Measurements from ENCODE around the gene ACYP2.

ACYP2 gene

DNA sequence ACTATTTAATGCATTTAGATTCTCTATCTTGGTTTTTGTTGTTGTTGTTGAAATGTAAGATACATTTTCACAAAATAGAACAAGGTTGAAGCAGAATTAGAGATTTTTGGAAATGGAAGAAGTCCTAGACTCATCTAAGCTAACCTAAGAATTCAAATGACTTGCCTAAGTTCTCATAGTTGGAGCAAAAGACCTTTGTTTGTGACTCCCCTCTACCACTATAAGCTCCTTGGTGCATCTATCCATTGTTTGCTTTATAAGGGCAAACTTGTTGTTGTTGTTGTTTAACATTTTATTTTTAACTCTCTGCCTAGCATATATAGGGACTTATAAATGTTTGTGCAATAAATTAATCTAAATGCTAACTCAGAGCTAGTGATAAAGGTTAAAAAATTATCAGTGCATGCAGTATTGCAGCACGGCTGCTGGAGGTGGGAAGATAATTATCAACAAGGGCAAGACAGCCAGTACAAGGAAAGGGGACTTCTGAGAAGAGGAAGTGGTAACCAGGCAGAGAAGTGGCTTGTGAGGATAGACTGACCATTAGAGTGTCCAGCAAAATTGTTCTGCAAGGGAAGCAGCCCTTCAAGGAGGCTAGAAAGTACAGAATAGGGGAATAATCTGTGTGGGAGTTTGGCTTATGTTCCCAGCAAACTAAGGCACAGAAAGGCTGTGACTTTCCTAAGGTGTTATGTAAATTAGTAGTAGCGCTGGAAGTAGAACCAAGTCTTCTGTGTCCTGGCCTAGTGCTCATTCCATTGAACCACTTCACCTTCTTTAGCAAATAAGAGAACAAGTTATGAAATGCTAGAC lies 38.1 kb upstream of the ACYP2 start:
- no peak overlapping the region for H3K27ac ChIP-seq
- no peak for TF ChIP-seq ZFX (IDR thresholded peaks at IDR 0.05)
- TF ChIP-seq, protein P1, sequence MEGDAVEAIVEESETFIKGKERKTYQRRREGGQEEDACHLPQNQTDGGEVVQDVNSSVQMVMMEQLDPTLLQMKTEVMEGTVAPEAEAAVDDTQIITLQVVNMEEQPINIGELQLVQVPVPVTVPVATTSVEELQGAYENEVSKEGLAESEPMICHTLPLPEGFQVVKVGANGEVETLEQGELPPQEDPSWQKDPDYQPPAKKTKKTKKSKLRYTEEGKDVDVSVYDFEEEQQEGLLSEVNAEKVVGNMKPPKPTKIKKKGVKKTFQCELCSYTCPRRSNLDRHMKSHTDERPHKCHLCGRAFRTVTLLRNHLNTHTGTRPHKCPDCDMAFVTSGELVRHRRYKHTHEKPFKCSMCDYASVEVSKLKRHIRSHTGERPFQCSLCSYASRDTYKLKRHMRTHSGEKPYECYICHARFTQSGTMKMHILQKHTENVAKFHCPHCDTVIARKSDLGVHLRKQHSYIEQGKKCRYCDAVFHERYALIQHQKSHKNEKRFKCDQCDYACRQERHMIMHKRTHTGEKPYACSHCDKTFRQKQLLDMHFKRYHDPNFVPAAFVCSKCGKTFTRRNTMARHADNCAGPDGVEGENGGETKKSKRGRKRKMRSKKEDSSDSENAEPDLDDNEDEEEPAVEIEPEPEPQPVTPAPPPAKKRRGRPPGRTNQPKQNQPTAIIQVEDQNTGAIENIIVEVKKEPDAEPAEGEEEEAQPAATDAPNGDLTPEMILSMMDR (conservative IDR thresholded peaks at IDR 0.05) = no peak

DNA sequence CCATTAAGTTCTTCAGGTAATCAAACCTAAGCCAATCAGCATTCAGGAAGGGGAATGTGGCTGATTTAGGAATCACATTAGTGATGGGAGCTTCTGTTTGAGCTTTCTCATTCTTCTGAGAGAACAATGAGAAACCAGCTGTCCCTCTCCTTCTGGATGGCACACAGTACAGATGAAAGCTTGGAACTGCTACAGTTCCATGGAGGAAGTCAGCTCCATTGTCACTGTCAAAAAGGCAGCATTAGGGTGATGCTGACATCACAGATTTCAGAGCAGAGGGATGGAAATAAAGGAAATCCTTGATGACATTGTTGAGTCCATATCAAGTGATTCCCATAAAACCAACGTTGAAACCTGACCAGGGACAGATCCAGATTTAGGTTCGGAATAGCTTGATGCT lies 36.1 kb upstream of the ACYP2 start:
- no peak for TF ChIP-seq ZFX (IDR thresholded peaks at IDR 0.05)
- TF ChIP-seq, protein P1 (conservative IDR thresholded peaks at IDR 0.05) = no peak
- H3K27ac ChIP-seq = no peak overlapping the region

GRCh38 chr2:54081574-54081973 lies 33.8 kb upstream of the ACYP2 start:
- no peak overlapping the region for H3K27ac ChIP-seq
- TF ChIP-seq, protein P1 (conservative IDR thresholded peaks at IDR 0.05) = no peak
- TF ChIP-seq ZFX (IDR thresholded peaks at IDR 0.05) = no peak

- H3K27ac ChIP-seq = no peak overlapping the region
- TF ChIP-seq ZFX (IDR thresholded peaks at IDR 0.05) = no peak
- TF ChIP-seq, protein P1 (conservative IDR thresholded peaks at IDR 0.05) = no peak
Measured at GRCh38 chr2:54083021-54083420, 32.4 kb upstream of the ACYP2 start.

- H3K27ac ChIP-seq = no peak overlapping the region
- TF ChIP-seq, protein P1 (conservative IDR thresholded peaks at IDR 0.05) = no peak
- TF ChIP-seq ZFX (IDR thresholded peaks at IDR 0.05) = no peak
Measured at GRCh38 chr2:54083445-54083844, 32.0 kb upstream of the ACYP2 start.

DNA sequence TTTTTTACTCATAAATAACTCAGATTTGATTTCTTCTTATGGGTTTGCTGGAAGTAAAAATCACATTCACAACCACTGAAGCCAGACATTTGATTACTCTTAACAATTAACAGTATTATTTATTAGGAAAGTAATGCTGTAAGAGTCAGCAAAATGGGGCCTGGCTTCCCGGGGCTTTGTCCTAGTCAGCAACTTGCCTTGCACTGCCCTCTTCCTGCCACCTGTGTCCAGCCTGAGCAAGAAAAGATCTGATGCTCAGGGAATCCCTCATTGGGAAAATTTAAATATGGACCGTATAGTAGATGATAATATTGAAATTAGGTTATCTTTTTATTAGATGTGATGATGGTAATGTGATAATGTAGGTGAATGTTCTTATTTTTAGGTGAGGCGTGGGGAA lies 30.8 kb upstream of the ACYP2 start:
- no peak overlapping the region for H3K27ac ChIP-seq
- no peak for TF ChIP-seq ZFX (IDR thresholded peaks at IDR 0.05)
- TF ChIP-seq, protein P1 (conservative IDR thresholded peaks at IDR 0.05) = peak; percentile 19

- TF ChIP-seq, protein P1 (conservative IDR thresholded peaks at IDR 0.05) = peak; percentile 1; the same call in 1 of the 2 replicates
- TF ChIP-seq ZFX (IDR thresholded peaks at IDR 0.05) = no peak
- H3K27ac ChIP-seq = no peak overlapping the region
Measured at GRCh38 chr2:54085069-54085468, 30.3 kb upstream of the ACYP2 start.

All from C4-2B (cell line).